OCI-LY7 (cell line): ENCODE data around the gene PIEZO1.

Experiments used
- CTCF ChIP-seq: fragments of 200-600 bp; sonication (generic); conservative IDR thresholded peaks from 2 replicates; pipeline ENCODE4 v1.5.1; 2014; ENCODE audit warnings: mild to moderate bottlenecking, antibody characterized with exemption, low read length, moderate library complexity, mixed read lengths
- EZH2phosphoT487 ChIP-seq: fragments of 200-600 bp; sonication (generic); IDR thresholded peaks from 2 replicates; pipeline ENCODE4 v1.6.1; 2018; ENCODE audit warnings: low read depth, borderline replicate concordance, mild to moderate bottlenecking, mixed run types, antibody characterized with exemption, low read length, moderate library complexity, mixed read lengths

- TF ChIP-seq CTCF (no peak), EZH2phosphoT487 (no peak)
Measured at GRCh38 chr16:88762941-88763340, 22.1 kb downstream of the PIEZO1 start.
